Hepatocyte (in vitro differentiated cells): ENCODE results near the gene FGF2. TPM values are rescaled to one million over a fixed set of nuclear protein-coding genes. Genes with fewer than 3 reads are reported as not detected.
"Not testable (repeated sequence)": the region's sequence is repeated elsewhere in the genome, so short reads cannot be mapped to it uniquely, and the experiment has no call there.

Source experiments
- DNase-seq: peaks from one replicate; pipeline ENCODE4 v3.0.0-alpha.2; 2016; ENCODE audit warnings: low spot score
- H2AFZ ChIP-seq: fragments of 200-600 bp; sonication (generic); 2 replicates; pipeline ENCODE4 v1.6.0; 2016; ENCODE audit warnings: antibody characterized with exemption, mild to moderate bottlenecking
- H3K27ac ChIP-seq: fragments of 200-600 bp; sonication (generic); 2 replicates; pipeline ENCODE4 v1.5.1; 2016; ENCODE audit warnings: mild to moderate bottlenecking
- H3K27me3 ChIP-seq: fragments of 200-600 bp; sonication (generic); 2 replicates; pipeline ENCODE4 v1.6.1; 2016
- H3K36me3 ChIP-seq: fragments of 200-600 bp; sonication (generic); replicated peaks from 2 replicates; pipeline ENCODE4 v1.5.1; 2016; ENCODE audit warnings: low read depth; ENCODE audit not compliant: insufficient read depth
- H3K4me1 ChIP-seq: fragments of 200-600 bp; sonication (generic); 2 replicates; pipeline ENCODE4 v1.5.1; 2016; ENCODE audit warnings: mild to moderate bottlenecking, moderate library complexity; ENCODE audit not compliant: insufficient read depth
- H3K4me2 ChIP-seq: fragments of 200-600 bp; sonication (generic); 2 replicates; pipeline ENCODE4 v1.6.0; 2016
- H3K4me3 ChIP-seq: fragments of 200-600 bp; sonication (generic); 2 replicates; pipeline ENCODE4 v1.5.1; 2016; ENCODE audit warnings: mild to moderate bottlenecking
- H3K79me2 ChIP-seq: fragments of 200-600 bp; sonication (generic); 2 replicates; pipeline ENCODE4 v1.6.0; 2017; ENCODE audit warnings: mild to moderate bottlenecking
- H3K9me2 ChIP-seq: fragments of 200-600 bp; sonication (generic); replicated peaks from 2 replicates; pipeline ENCODE4 v1.6.0; 2017; ENCODE audit warnings: mild to moderate bottlenecking; ENCODE audit not compliant: insufficient read depth
- H3K9me3 ChIP-seq: fragments of 200-600 bp; sonication (generic); 2 replicates; pipeline ENCODE4 v1.5.1; 2016; ENCODE audit warnings: low read depth, mild to moderate bottlenecking
- H4K20me1 ChIP-seq: fragments of 200-600 bp; sonication (generic); 2 replicates; pipeline ENCODE4 v1.6.0; 2016; ENCODE audit warnings: mild to moderate bottlenecking; ENCODE audit not compliant: insufficient read depth, poor library complexity, severe bottlenecking
- EZH2 ChIP-seq: fragments of 200-600 bp; sonication (generic); IDR thresholded peaks from 2 replicates; pipeline ENCODE4 v1.6.1; 2016; ENCODE audit warnings: antibody characterized with exemption, mild to moderate bottlenecking, borderline replicate concordance
- EZH2phosphoT487 ChIP-seq: fragments of 200-600 bp; sonication (generic); IDR thresholded peaks from one replicate; pipeline ENCODE4 v1.6.1; 2018; ENCODE audit warnings: antibody characterized with exemption, mild to moderate bottlenecking, low read depth, moderate library complexity; ENCODE audit not compliant: unreplicated experiment, severe bottlenecking
- WGBS: methylation state at CpG from one replicate; pipeline ENCODE4 v1.1.6; 2016; ENCODE audit warnings: low lambda C conversion rate; ENCODE audit errors: missing lambda C conversion rate; 5-methylcytosine and 5-hydroxymethylcytosine counted together
- polyA plus RNA-seq: library from polyadenylated mRNA; unstranded; fragments of >200 nt; fragmentation: Nextera tagmentation; extraction: Ambion mirVana; gene quantifications from 2 replicates; pipeline ENCODE4 v1.2.1, GENCODE V29; 2016
- total RNA-seq: library from RNA; depleted of rRNA; stranded (reverse); fragments of >200 nt; gene quantifications from 2 replicates; pipeline ENCODE4 v1.2.3, GENCODE V29; 2014
- TF ChIP-seq, protein P1 (sequence below): fragments of 200-600 bp; sonication (generic); IDR thresholded peaks from 2 replicates; pipeline ENCODE4 v1.5.1; 2016; ENCODE audit warnings: antibody characterized with exemption, mild to moderate bottlenecking; ENCODE audit not compliant: poor library complexity

FGF2 gene
- total and polyA plus RNA-seq, 2 experiments from 2014 or later = 3.9 to 9.7 TPM

DNA sequence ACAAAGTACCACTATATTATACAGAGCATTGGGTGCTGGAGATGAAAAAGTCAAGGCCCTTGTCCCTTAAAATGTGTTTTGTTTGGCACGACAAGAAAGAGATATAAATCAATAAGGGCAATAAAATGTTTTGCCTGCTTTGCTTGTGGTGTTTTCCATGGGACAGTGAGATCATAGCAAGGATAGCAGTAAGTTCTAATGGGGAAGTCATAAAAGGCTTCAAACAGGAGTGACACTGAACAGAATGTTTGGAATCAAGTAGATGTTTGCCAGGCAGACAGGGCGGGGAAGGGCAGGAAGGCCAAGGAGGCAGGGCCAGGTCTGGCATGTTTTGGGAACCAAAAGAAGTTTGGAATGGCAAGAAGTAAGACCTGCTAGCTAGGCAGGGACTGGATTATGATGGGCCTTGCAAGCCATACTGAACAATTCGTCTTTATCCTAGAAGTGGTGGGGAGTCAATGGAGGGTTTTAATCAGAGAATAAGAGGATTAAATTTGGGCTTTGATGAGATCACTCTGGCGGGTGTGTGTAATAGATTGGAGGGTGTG, 16.4 kb downstream of the FGF2 start:
- DNase-seq = no peak
- H3K79me2 ChIP-seq = peaks cover 4% of the 10 kb centered on the region
- no peaks in the 10 kb centered on the region for H3K9me3 ChIP-seq
- H3K36me3 ChIP-seq = no peaks in the 10 kb centered on the region
- H3K27ac ChIP-seq = no peak overlapping the region
- H3K4me1 ChIP-seq = no peaks in the 10 kb centered on the region
- no peaks in the 10 kb centered on the region for H3K9me2 ChIP-seq
- no peak overlapping the region for H3K4me2 ChIP-seq
- no peak overlapping the region for H2AFZ ChIP-seq
- no peak for TF ChIP-seq EZH2phosphoT487
- TF ChIP-seq, protein P1, sequence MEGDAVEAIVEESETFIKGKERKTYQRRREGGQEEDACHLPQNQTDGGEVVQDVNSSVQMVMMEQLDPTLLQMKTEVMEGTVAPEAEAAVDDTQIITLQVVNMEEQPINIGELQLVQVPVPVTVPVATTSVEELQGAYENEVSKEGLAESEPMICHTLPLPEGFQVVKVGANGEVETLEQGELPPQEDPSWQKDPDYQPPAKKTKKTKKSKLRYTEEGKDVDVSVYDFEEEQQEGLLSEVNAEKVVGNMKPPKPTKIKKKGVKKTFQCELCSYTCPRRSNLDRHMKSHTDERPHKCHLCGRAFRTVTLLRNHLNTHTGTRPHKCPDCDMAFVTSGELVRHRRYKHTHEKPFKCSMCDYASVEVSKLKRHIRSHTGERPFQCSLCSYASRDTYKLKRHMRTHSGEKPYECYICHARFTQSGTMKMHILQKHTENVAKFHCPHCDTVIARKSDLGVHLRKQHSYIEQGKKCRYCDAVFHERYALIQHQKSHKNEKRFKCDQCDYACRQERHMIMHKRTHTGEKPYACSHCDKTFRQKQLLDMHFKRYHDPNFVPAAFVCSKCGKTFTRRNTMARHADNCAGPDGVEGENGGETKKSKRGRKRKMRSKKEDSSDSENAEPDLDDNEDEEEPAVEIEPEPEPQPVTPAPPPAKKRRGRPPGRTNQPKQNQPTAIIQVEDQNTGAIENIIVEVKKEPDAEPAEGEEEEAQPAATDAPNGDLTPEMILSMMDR = no peak
- no peak for TF ChIP-seq EZH2
- H3K27me3 ChIP-seq = no peaks in the 10 kb centered on the region
- no peak overlapping the region for H3K4me3 ChIP-seq
- 61% methylated on average over 4 of the region's 4 CpGs for WGBS
- peaks cover 2% of the 10 kb centered on the region for H4K20me1 ChIP-seq

DNA sequence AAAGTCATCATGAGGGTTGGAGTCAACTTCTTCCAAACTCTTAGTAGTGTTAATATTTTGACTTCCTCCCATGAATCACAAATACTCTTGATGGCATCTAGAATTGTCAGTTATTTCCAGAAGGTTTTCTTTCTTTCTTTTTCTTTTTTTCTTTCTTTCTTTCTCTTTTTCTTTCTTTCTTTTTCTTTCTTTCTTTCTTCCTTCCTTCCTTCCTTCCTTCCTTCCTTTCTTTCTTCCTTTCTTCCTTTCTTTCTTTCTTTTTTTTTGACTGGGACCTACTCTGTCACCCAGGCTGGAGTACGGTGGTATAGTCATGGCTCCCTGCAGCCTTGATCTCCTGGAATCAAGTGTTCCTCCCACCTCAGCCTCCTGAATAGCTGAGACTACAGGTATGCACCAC, 17.8 kb downstream of the FGF2 start:
- DNase-seq = not testable (repeated sequence)

DNA sequence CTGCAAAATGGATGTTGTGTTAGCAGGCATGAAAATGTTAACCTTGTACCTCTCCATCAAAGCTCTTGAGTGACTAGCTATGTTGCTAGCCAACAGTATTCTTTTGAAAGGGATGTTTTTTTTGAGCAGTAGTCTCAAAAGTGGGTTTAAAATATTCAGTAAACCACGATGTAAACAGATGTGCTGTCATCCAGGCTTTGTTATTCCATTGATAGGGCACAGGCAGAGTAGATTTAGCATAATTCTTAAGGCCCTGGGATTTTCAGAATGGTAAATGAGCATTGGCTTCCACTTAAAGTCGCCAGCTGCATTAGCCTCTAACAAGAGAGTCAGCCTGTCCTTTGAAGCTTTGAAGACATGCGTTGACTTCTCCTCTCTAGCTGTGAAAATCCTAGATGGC, 18.4 kb downstream of the FGF2 start:
- Histone ChIP-seq H3K4me1 (no peaks in the 10 kb centered on the region), H3K4me2 (no peak overlapping the region), H3K27ac (no peak overlapping the region), H3K9me2 (no peaks in the 10 kb centered on the region), H3K27me3 (no peaks in the 10 kb centered on the region), H3K36me3 (no peaks in the 10 kb centered on the region), H2AFZ (no peak overlapping the region), H3K4me3 (no peak overlapping the region), H4K20me1 (no peaks in the 10 kb centered on the region), H3K79me2 (no peaks in the 10 kb centered on the region), H3K9me3 (no peaks in the 10 kb centered on the region)
- 77% methylated on average over 3 of the region's 3 CpGs for WGBS
- DNase-seq = no peak
- TF ChIP-seq EZH2phosphoT487 (no peak), EZH2 (no peak)
- TF ChIP-seq, protein P1 = no peak

More for the DNA sequence above, 17.8 kb downstream of the FGF2 start:
- not testable (repeated sequence) for H3K27me3 ChIP-seq, H3K4me1 ChIP-seq, H3K4me2 ChIP-seq, H4K20me1 ChIP-seq, H3K4me3 ChIP-seq, H2AFZ ChIP-seq, H3K9me2 ChIP-seq, H3K79me2 ChIP-seq, H3K27ac ChIP-seq, H3K9me3 ChIP-seq, H3K36me3 ChIP-seq
- 100% methylated on average over 1 of the region's 1 CpG for whole genome bisulfite sequencing

DNA sequence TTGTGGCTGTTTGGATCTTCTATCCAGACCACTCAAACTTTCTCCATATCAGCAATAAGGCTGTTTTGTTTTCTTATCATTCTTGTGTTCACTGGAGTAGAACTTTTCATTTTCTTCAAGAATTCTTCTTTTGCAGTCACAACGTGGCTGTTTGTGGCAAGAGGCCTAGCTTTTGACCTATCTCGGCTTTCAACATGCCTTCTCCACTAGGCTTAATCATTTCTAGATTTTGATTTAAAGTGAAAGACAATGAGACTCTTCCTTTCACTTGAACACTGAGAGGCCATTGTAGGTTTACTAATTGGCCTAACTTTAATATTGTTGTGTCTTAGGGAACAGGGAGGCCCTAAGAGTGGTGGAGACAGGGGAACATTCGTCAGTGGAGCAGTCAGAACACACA, 19.1 kb downstream of the FGF2 start:
- Histone ChIP-seq H3K79me2 (no peaks in the 10 kb centered on the region), H3K4me3 (no peak overlapping the region), H3K36me3 (no peaks in the 10 kb centered on the region), H2AFZ (no peak overlapping the region), H3K4me1 (no peaks in the 10 kb centered on the region), H3K9me2 (no peaks in the 10 kb centered on the region), H3K9me3 (no peaks in the 10 kb centered on the region), H4K20me1 (no peaks in the 10 kb centered on the region), H3K27ac (no peak overlapping the region), H3K27me3 (no peaks in the 10 kb centered on the region), H3K4me2 (no peak overlapping the region)
- WGBS = 86% methylated on average over 3 of the region's 3 CpGs
- DNase-seq = no peak
- no peak for TF ChIP-seq EZH2phosphoT487
- TF ChIP-seq EZH2 = no peak
- TF ChIP-seq, protein P1 = no peak
